SH-SY5Y (cell line): ENCODE measurements around the gene FREM2.

ENCODE experiments used
- GATA2 ChIP-seq: IDR thresholded peaks from 2 replicates; pipeline ENCODE4 v1.6.1; 2011; ENCODE audit warnings: mild to moderate bottlenecking, low read depth, low read length
- GATA3 ChIP-seq: IDR thresholded peaks from 2 replicates; pipeline ENCODE4 v1.6.1; 2011; ENCODE audit warnings: low read depth, mild to moderate bottlenecking, low read length, moderate library complexity

DNA sequence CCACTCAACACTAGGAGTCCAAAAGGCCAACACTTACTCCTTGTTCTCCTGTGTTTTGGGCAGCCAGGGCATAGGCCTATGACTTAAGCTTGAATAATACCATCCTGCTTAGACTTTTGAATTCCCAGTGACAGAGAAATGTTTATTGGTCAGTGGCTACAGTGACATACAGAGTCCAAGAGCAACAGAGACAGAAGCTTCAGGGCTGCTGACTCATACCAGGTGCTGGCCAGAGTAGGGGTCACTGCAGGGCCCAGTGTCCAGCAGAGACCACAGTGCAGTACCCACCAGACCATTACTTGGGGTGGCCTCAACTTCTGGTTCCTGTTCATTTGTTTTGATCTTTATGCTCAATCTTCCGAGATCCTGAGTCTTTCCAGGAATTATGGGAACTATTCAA lies 6.0 kb upstream of the FREM2 start:
- TF ChIP-seq GATA2 (no peak), GATA3 (no peak)
